Activated CD4-positive, alpha-beta T cell treated with anti-CD3 and anti-CD28 coated beads for 4 hours (primary cell): ENCODE measurements around the gene ZNF280D.

ENCODE experiments used
- DNase-seq, 2 donors: peaks; one replicate each; pipeline ENCODE4 v3.0.0-alpha.2; 2020

Gene ZNF280D

GRCh38 chr15:56619887-56620286, 113.4 kb downstream of the ZNF280D start:
- DNase-seq = no peak

- DNase-seq = no peak
Measured at GRCh38 chr15:56617628-56618027, 115.7 kb downstream of the ZNF280D start.

GRCh38 chr15:56616551-56616950, 116.8 kb downstream of the ZNF280D start:
- DNase-seq = no peak

GRCh38 chr15:56613811-56614210, 119.5 kb downstream of the ZNF280D start:
- no peak for DNase-seq

- DNase-seq = no peak
Measured at GRCh38 chr15:56608993-56609392, 124.3 kb downstream of the ZNF280D start.

GRCh38 chr15:56608140-56608778, 125.0 kb downstream of the ZNF280D start:
- DNase-seq = no peak

GRCh38 chr15:56602253-56602652, 131.1 kb downstream of the ZNF280D start:
- no peak for DNase-seq

GRCh38 chr15:56600380-56600779, 132.9 kb downstream of the ZNF280D start:
- DNase-seq = no peak

- DNase-seq = no peak
Measured at GRCh38 chr15:56598991-56599390, 134.3 kb downstream of the ZNF280D start.

- DNase-seq = no peak
Measured at GRCh38 chr15:56587686-56588085, 145.6 kb downstream of the ZNF280D start.

GRCh38 chr15:56586206-56586605, 147.1 kb downstream of the ZNF280D start:
- no peak for DNase-seq

- DNase-seq = no peak
Measured at GRCh38 chr15:56582785-56583184, 150.5 kb downstream of the ZNF280D start.
